ENCODE results near the gene KAZN.
A peak's percentile ranks its signal among the peaks of the same experiment; 100 is the strongest.

The KAZN gene

DNA sequence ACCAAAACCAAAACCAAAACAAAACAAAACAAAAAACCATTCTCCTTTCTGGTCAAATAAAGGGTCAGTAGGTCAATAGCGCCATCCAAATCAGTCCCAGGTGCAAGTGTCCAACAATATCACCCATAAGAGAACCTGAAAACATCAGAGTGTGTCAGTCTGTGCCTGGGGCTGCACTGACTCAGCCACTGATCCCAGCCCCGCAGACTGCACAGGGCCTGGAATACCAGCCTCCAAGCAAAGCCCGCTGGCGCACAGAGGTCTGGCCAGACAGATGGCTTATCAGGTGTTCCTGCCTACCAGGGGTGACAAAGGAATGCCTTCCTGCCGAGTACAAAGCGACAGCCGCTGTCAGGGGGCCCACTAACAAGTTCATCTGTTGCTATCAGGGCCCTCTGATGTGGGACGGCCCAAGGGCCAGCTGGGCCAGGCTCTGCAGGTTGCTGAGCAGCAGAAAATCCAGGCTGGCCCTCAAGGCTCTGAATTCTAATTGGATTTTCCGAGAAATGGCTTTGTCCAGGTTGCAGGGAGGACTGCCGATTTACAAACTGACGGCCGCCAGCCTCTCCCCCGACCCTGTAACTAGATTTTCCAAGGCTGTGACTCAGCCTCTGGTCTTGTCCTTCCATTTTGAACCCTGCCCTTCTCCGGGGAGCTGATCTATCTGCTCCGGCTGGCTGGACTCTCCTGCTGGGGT, 541.3 kb downstream of the KAZN start:
- H3K27ac ChIP-seq (ENCODE audit: extremely low read depth, low read depth, low read length): no peak overlapping the region
- ChIA-PET CTCF (interaction anchor here (1.4 to 1.5 kb wide), 2 partner anchors 11 to 12 kb away, joined by 4 to 8 read pairs; no protein-coding TSS in a partner anchor), POLR2A (no interaction called here)
- TF ChIP-seq ZNF830 (tag by site-specific recombination; IDR thresholded peaks at IDR 0.05; ENCODE audit: low read depth) (no peak), KLF9 (tag by site-specific recombination; IDR thresholded peaks at IDR 0.05; ENCODE audit: low read depth) (no peak), HOXA7 (CRISPR knock-in tag; IDR thresholded peaks at IDR 0.05; ENCODE audit: borderline replicate concordance) (no peak), ZNF544 (tag by site-specific recombination; IDR thresholded peaks at IDR 0.05) (no peak), GLIS1 (tag by site-specific recombination; IDR thresholded peaks at IDR 0.05) (peak; percentile 69), SCRT2 (tag by site-specific recombination; IDR thresholded peaks at IDR 0.05) (peak; percentile 39; the same call in 1 of the 2 replicates), KLF8 (tag by site-specific recombination; IDR thresholded peaks at IDR 0.05) (no peak), TCF7L2 (IDR thresholded peaks at IDR 0.05; ENCODE audit: borderline replicate concordance, low read depth, low read length) (peak; percentile 49; the same call in 1 of the 2 replicates), ZIC2 (tag by site-specific recombination; IDR thresholded peaks at IDR 0.05) (peak; percentile 95), ZNF404 (tag by site-specific recombination; IDR thresholded peaks at IDR 0.05) (no peak), ZNF561 (tag by site-specific recombination; IDR thresholded peaks at IDR 0.05; ENCODE audit: borderline replicate concordance) (no peak), ZNF596 (tag by site-specific recombination; IDR thresholded peaks at IDR 0.05) (no peak)
- TF ChIP-seq, protein P1, sequence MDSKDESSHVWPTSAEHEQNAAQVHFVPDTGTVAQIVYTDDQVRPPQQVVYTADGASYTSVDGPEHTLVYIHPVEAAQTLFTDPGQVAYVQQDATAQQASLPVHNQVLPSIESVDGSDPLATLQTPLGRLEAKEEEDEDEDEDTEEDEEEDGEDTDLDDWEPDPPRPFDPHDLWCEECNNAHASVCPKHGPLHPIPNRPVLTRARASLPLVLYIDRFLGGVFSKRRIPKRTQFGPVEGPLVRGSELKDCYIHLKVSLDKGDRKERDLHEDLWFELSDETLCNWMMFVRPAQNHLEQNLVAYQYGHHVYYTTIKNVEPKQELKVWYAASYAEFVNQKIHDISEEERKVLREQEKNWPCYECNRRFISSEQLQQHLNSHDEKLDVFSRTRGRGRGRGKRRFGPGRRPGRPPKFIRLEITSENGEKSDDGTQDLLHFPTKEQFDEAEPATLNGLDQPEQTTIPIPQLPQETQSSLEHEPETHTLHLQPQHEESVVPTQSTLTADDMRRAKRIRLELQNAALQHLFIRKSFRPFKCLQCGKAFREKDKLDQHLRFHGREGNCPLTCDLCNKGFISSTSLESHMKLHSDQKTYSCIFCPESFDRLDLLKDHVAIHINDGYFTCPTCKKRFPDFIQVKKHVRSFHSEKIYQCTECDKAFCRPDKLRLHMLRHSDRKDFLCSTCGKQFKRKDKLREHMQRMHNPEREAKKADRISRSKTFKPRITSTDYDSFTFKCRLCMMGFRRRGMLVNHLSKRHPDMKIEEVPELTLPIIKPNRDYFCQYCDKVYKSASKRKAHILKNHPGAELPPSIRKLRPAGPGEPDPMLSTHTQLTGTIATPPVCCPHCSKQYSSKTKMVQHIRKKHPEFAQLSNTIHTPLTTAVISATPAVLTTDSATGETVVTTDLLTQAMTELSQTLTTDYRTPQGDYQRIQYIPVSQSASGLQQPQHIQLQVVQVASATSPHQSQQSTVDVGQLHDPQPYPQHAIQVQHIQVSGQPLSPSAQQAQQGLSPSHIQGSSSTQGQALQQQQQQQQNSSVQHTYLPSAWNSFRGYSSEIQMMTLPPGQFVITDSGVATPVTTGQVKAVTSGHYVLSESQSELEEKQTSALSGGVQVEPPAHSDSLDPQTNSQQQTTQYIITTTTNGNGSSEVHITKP (tag by site-specific recombination; IDR thresholded peaks at IDR 0.05): peak; percentile 89
- TF ChIP-seq, protein P2, sequence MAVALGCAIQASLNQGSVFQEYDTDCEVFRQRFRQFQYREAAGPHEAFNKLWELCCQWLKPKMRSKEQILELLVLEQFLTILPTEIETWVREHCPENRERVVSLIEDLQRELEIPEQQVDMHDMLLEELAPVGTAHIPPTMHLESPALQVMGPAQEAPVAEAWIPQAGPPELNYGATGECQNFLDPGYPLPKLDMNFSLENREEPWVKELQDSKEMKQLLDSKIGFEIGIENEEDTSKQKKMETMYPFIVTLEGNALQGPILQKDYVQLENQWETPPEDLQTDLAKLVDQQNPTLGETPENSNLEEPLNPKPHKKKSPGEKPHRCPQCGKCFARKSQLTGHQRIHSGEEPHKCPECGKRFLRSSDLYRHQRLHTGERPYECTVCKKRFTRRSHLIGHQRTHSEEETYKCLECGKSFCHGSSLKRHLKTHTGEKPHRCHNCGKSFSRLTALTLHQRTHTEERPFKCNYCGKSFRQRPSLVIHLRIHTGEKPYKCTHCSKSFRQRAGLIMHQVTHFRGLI (tag by site-specific recombination; IDR thresholded peaks at IDR 0.05): peak; percentile 78; the same call in 1 of the 2 replicates
- TF ChIP-seq, protein P3, sequence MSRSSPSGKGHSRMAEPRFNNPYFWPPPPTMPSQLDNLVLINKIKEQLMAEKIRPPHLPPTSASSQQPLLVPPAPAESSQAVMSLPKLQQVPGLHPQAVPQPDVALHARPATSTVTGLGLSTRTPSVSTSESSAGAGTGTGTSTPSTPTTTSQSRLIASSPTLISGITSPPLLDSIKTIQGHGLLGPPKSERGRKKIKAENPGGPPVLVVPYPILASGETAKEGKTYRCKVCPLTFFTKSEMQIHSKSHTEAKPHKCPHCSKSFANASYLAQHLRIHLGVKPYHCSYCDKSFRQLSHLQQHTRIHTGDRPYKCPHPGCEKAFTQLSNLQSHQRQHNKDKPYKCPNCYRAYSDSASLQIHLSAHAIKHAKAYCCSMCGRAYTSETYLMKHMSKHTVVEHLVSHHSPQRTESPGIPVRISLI (tag by site-specific recombination; IDR thresholded peaks at IDR 0.05): no peak
- no peaks in the 10 kb centered on the region for H3K9me3 ChIP-seq (ENCODE audit: control insufficient read depth, insufficient read depth, low read depth, low read length)
- no peaks in the 10 kb centered on the region for H3K36me3 ChIP-seq (ENCODE audit: control insufficient read depth in 2 of 2, insufficient read depth in 1 of 2, low read length in 2 of 2)
- no peak overlapping the region for H3K4me3 ChIP-seq (ENCODE audit: low read depth, low read length)
- H3K4me1 ChIP-seq (ENCODE audit: control insufficient read depth, insufficient read depth, low read length): no peaks in the 10 kb centered on the region

DNA sequence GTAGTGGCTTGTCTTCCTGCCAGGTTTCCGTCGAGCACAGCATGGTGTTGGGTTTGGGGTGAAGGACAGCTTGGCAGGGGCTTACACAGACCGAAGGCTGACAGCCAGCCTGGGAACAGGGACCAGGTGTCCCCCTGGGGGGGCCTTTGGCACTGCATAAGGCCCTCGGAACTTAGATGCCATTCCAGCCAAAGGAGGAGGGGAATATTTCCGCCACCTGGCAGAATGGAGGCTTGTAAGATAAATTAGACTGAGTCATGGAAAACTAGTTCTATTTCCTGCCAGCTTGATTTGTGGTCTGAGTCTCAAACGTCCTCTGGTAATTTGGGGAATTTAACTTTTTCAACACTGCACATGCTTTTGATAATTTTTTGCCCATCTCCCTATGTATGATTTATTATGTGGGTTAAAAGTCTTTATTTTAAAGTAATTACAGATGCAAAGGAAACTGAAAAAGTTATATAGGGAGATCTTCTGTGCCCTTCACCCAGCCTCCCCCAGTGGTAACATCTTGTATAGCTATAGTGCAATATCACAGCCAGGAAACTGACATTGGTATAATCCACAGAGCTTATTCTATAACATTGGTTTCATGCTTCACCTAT, 543.6 kb downstream of the KAZN start:
- no peaks in the 10 kb centered on the region for H3K4me1 ChIP-seq (ENCODE audit: control insufficient read depth, insufficient read depth, low read length)
- no peak for TF ChIP-seq ZNF433 (tag by site-specific recombination; IDR thresholded peaks at IDR 0.05; ENCODE audit: low read depth)
- TF ChIP-seq, protein P4, sequence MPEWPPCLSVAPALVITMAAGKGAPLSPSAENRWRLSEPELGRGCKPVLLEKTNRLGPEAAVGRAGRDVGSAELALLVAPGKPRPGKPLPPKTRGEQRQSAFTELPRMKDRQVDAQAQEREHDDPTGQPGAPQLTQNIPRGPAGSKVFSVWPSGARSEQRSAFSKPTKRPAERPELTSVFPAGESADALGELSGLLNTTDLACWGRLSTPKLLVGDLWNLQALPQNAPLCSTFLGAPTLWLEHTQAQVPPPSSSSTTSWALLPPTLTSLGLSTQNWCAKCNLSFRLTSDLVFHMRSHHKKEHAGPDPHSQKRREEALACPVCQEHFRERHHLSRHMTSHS (tag by site-specific recombination; IDR thresholded peaks at IDR 0.05): no peak
- TF ChIP-seq ZNF529 (tag by site-specific recombination; IDR thresholded peaks at IDR 0.05; ENCODE audit: insufficient replicate concordance): peak; percentile 99
- no peaks in the 10 kb centered on the region for H3K9me3 ChIP-seq (ENCODE audit: control insufficient read depth, insufficient read depth, low read depth, low read length)
- H3K36me3 ChIP-seq (ENCODE audit: control insufficient read depth in 2 of 2, insufficient read depth in 1 of 2, low read length in 2 of 2): no peaks in the 10 kb centered on the region
- no peak overlapping the region for H3K4me3 ChIP-seq (ENCODE audit: low read depth, low read length)
- CTCF ChIA-PET: interaction anchor here (0.6 to 1.0 kb wide), 3 partner anchors 11 to 114 kb away, joined by 3 to 5 read pairs (median 4); partner anchors contain the start of gene TMEM51
- no peak overlapping the region for H3K27ac ChIP-seq (ENCODE audit: extremely low read depth, low read depth, low read length)
- POLR2A ChIA-PET: no interaction called here

Measured in HEK293 (cell line).